Activated T-helper 1 cell treated with anti-CD3 and anti-CD28 coated beads, Interleukin-12 subunit alpha, Interleukin-12 subunit beta, Interleukin-2, Interleukin-4 antibody, amounts not matched to agents 30 ng/mL and 10 ng/mL and 1 ng/mL, durations not matched to agents 14 hours and 24 hours and 36 hours (primary cell): ENCODE measurements around the gene ZC3H6. TPM values are rescaled to one million over a fixed set of nuclear protein-coding genes. Genes with fewer than 3 reads are reported as not detected.
"Not testable (repeated sequence)": the region's sequence is repeated elsewhere in the genome, so short reads cannot be mapped to it uniquely, and the experiment has no call there.

ENCODE experiments used
- DNase-seq: peaks from one replicate; pipeline ENCODE4 v3.0.0; 2021; ENCODE audit warnings: low spot score
- H3K27ac Mint-ChIP-seq: one replicate; pipeline ENCODE4 v1.8.0; 2021; ENCODE audit warnings: mild to moderate bottlenecking, mixed read lengths
- H3K27me3 Mint-ChIP-seq: one replicate; pipeline ENCODE4 v1.8.0; 2022; ENCODE audit warnings: mild to moderate bottlenecking, moderate library complexity, mixed read lengths; ENCODE audit not compliant: insufficient read depth
- H3K36me3 Mint-ChIP-seq: one replicate; pipeline ENCODE4 v1.8.0; 2021; ENCODE audit warnings: low read depth, mixed read lengths
- H3K4me1 Mint-ChIP-seq: one replicate; pipeline ENCODE4 v1.8.0; 2021; ENCODE audit warnings: low read depth, mixed read lengths
- H3K4me3 Mint-ChIP-seq: one replicate; pipeline ENCODE4 v1.8.0; 2021; ENCODE audit warnings: mild to moderate bottlenecking, moderate library complexity, mixed read lengths
- H3K9me3 Mint-ChIP-seq: one replicate; pipeline ENCODE4 v1.8.0; 2021; ENCODE audit warnings: mixed read lengths
- intact Hi-C: fragments of 100-400 bp; cut with micrococcal nuclease; formaldehyde crosslinking; loops from one replicate; pipeline ENCODE4 v1.15.1; 2024
- total RNA-seq: library from RNA; stranded (reverse); gene quantifications from 2 replicates; pipeline ENCODE4 v1.2.3, GENCODE V29; 2022

The ZC3H6 gene
- total RNA-seq, 1 donor from 2014 or later, result 4.3 TPM

DNA sequence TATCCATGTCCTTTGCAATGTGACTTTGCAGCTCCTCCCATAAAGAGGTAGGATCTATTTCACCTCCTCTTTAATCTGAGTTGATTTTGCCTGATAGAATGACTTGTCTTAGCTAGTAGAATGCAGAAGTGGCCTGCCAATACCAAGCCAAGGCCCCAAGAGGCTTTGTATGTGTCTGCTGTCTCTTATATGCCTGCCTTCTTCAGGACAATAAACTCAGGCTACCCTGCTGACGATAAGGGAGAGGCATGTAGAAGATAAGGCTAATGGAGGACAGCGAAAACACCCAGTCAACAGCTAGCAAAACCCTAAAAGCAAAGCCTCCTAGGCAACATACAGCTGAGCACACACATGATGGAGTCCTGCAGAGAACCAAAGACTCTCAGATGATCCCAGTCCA lies 18.7 kb upstream of the ZC3H6 start:
- peaks cover 32% of the 10 kb centered on the region for H3K4me1 Mint-ChIP-seq
- H3K36me3 Mint-ChIP-seq, result peaks cover 7% of the 10 kb centered on the region
- intact Hi-C loops, result loop anchor here (5.0 to 10.0 kb wide), 3 partner anchors 226 to 508 kb away; partner anchors contain the start of genes CKAP2L, SLC20A1 and TTL
- H3K4me3 Mint-ChIP-seq, result no peak overlapping the region
- H3K27me3 Mint-ChIP-seq, result no peaks in the 10 kb centered on the region
- DNase-seq, result no peak
- H3K9me3 Mint-ChIP-seq, result no peaks in the 10 kb centered on the region
- H3K27ac Mint-ChIP-seq, result no peak overlapping the region

DNA sequence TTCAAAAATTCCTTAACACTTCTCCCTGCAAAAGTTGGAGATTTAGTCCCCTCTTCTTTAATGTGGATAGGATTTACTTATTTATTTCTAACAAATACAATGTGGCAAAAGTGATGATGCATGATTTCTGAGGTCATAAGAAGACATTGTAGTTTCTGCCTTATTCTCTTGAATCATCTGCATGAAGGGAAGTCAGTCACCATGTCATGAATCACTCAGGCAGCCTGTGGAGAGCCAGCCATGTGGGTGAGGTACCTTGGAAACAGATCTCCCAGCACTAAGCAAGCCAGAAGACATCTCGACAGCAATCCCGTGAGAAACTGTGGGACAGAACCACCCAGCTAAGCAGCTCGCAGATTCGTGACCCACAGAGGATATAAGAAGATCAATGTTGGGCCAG lies 17.8 kb upstream of the ZC3H6 start:
- no peak overlapping the region for H3K4me3 Mint-ChIP-seq
- DNase-seq, result no peak
- intact Hi-C loops, result loop anchor here (5.0 to 10.0 kb wide), 3 partner anchors 225 to 507 kb away; partner anchors contain the start of genes CKAP2L, SLC20A1 and TTL
- H3K27ac Mint-ChIP-seq, result no peak overlapping the region
- peaks cover 32% of the 10 kb centered on the region for H3K4me1 Mint-ChIP-seq
- no peaks in the 10 kb centered on the region for H3K27me3 Mint-ChIP-seq
- H3K9me3 Mint-ChIP-seq, result peaks cover 1% of the 10 kb centered on the region
- H3K36me3 Mint-ChIP-seq, result peaks cover 7% of the 10 kb centered on the region

DNA sequence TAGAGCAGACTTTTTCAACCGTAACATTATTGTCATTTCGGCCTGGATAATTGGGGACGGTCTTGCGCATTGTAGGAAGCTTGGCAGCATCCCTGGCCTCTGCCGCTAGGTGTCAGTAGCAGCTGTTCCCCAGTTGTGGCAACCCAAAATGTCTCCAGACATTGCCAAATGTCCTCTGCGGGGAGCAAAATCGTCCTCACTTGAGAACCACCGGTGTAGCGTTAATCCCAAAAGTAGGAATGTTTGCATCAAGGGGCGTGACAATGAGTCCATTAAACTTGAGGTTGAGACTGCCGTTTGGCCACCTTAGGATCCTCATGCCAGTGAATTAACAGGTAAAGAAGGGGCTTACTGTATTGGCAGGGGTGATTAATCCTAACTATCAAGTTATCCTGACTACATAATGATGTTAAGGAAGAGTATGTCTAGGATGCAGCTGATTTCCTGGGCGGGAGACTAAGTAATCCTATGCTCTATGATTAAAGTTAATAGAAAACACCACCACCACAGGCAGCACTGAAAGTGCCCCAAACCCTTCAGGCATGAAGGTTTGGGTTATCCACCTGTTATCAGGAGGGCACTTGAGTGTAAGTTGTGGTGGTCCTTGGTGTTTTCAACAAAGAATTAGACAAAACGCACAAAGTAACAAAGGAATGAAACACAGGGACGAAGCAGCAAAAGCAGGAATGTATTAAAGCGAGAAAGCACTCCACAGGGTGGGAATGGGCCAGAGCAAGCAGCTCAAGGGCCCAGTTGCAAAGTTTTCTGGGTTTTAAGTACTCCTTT lies 15.7 kb upstream of the ZC3H6 start:
- peak overlapping the region; percentile 43 for H3K4me3 Mint-ChIP-seq
- DNase-seq, result peak; percentile 74
- peaks cover 26% of the 10 kb centered on the region for H3K4me1 Mint-ChIP-seq
- H3K36me3 Mint-ChIP-seq, result no peaks in the 10 kb centered on the region
- peaks cover 6% of the 10 kb centered on the region for H3K9me3 Mint-ChIP-seq
- no peak overlapping the region for H3K27ac Mint-ChIP-seq
- intact Hi-C loops, result loop anchor here (1.0 to 10.0 kb wide), 5 partner anchors 16 to 505 kb away; partner anchors contain the start of genes CKAP2L, SLC20A1, TTL and ZC3H6
- H3K27me3 Mint-ChIP-seq, result peaks cover 8% of the 10 kb centered on the region

DNA sequence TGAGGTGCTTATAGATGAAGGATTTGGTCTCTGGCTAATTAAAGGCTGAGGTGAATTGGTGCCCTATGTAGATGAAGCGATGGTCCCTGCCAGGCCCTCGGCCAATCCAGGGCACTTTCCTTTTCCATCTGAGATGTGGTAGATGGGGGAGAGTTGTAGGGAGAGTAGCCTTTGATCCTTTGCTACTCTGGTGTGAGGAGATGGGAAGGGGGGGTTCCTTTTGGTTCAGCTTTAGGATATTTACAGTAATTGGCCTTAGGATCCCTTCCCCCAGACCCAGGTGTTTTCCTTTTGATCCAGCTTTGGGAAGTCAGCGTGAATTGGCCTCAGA lies 15.1 kb upstream of the ZC3H6 start:
- intact Hi-C loops, result no loop called here
- Mint-ChIP-seq H3K27ac (no peak overlapping the region), H3K27me3 (peaks cover 8% of the 10 kb centered on the region), H3K4me1 (peaks cover 26% of the 10 kb centered on the region), H3K9me3 (peaks cover 6% of the 10 kb centered on the region), H3K36me3 (no peaks in the 10 kb centered on the region), H3K4me3 (no peak overlapping the region)
- DNase-seq, result no peak

DNA sequence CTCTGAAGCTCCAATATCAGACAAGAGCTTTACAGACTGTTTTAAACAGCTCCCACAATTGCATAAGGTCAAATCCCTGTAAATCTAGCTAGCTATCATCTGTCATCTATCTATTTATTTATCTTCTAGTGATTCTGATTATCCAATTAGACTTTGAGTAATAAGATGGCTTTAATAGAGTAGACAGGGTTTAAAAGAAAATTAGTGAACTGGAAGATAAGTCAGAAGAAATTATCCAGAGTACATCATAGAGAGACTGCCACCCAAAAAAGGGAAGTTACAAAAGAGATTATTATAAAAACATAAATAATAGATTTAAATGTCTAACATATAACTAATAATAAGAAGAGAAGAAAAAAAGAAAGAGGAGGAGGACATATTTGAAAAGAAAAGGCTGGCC lies 12.5 kb upstream of the ZC3H6 start:
- intact Hi-C loops, result no loop called here
- no peak overlapping the region for H3K4me3 Mint-ChIP-seq
- H3K9me3 Mint-ChIP-seq, result peaks cover 6% of the 10 kb centered on the region
- peaks cover 16% of the 10 kb centered on the region for H3K4me1 Mint-ChIP-seq
- no peaks in the 10 kb centered on the region for H3K36me3 Mint-ChIP-seq
- no peak for DNase-seq
- peaks cover 14% of the 10 kb centered on the region for H3K27me3 Mint-ChIP-seq
- no peak overlapping the region for H3K27ac Mint-ChIP-seq

DNA sequence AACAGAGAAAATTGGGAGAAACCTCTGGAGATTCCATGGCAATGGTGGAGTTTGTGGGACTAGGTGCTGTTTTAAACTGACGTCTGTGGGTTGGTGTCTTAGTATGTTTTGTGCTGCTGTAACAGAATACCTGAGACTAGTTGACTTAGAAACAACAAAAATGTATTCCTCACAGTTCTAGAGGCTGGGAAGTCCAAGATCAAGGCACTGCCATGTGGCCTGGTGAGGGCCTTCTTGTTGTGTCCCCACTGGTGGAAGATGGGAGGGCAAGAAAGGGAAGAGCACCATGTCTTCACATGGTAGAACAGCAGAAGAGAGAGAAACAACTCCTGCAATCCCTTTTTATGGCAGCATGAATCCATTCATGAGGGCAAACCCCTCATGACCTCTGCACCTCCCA lies 6.8 kb upstream of the ZC3H6 start:
- DNase-seq, result no peak

DNA sequence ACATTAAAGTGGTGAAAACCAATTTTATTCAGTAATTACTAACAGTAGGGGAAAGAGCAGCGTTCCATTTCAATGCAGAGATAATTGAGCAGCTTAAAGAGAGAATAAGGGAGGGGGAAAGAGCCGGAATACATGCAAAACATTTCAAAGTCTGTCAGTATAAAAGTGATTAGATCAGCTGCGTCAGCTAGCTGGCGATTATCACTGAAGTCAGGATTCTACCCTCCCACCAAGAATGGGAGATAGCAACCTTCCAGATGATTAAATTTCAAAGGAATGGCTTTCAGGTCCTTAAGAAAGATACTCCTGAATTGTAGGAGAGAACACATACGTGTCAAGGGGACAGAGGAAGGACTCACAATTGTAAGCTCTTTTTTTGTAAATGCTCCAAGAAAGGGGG lies 2.7 kb upstream of the ZC3H6 start:
- Mint-ChIP-seq H3K36me3 (peaks cover 6% of the 10 kb centered on the region), H3K27me3 (peaks cover 2% of the 10 kb centered on the region), H3K9me3 (peaks cover 4% of the 10 kb centered on the region), H3K4me1 (peaks cover 9% of the 10 kb centered on the region), H3K27ac (no peak overlapping the region), H3K4me3 (peak overlapping the region; percentile 7)
- intact Hi-C loops, result loop anchor here (10.0 kb wide), 1 partner anchor 902 kb away; the partner anchor contains the start of gene PSD4
- no peak for DNase-seq

More for the DNA sequence above, 6.8 kb upstream of the ZC3H6 start:
- intact Hi-C loops, result no loop called here
- peaks cover 2% of the 10 kb centered on the region for H3K36me3 Mint-ChIP-seq
- no peaks in the 10 kb centered on the region for H3K4me1 Mint-ChIP-seq
- H3K9me3 Mint-ChIP-seq, result peaks cover 4% of the 10 kb centered on the region
- H3K4me3 Mint-ChIP-seq, result no peak overlapping the region
- peaks cover 12% of the 10 kb centered on the region for H3K27me3 Mint-ChIP-seq
- no peak overlapping the region for H3K27ac Mint-ChIP-seq

DNA sequence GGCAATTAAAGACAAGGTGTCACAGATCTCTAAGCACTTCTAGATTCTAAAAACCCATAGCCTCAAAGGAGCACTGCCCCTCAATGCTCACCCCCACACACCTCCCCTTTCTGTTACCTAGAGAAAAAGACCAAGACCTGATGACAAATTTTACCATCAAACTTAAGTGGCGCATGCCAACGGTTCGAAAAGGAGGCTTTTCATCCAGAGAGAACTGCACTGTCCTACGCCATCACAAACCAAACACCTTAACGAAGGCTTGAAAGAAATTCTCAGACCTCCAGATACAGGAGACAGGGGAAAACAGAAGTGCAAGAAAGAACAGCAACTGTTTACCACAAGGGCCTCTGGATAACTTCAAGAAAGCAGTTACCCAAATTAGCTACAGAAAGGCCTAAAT lies 2.0 kb upstream of the ZC3H6 start:
- Mint-ChIP-seq H3K4me3 (no peak overlapping the region), H3K4me1 (peaks cover 13% of the 10 kb centered on the region), H3K27me3 (peaks cover 2% of the 10 kb centered on the region), H3K9me3 (peaks cover 4% of the 10 kb centered on the region), H3K27ac (no peak overlapping the region), H3K36me3 (peaks cover 7% of the 10 kb centered on the region)
- DNase-seq, result no peak
- intact Hi-C loops, result loop anchor here (10.0 kb wide), 1 partner anchor 901 kb away; the partner anchor contains the start of gene PSD4

DNA sequence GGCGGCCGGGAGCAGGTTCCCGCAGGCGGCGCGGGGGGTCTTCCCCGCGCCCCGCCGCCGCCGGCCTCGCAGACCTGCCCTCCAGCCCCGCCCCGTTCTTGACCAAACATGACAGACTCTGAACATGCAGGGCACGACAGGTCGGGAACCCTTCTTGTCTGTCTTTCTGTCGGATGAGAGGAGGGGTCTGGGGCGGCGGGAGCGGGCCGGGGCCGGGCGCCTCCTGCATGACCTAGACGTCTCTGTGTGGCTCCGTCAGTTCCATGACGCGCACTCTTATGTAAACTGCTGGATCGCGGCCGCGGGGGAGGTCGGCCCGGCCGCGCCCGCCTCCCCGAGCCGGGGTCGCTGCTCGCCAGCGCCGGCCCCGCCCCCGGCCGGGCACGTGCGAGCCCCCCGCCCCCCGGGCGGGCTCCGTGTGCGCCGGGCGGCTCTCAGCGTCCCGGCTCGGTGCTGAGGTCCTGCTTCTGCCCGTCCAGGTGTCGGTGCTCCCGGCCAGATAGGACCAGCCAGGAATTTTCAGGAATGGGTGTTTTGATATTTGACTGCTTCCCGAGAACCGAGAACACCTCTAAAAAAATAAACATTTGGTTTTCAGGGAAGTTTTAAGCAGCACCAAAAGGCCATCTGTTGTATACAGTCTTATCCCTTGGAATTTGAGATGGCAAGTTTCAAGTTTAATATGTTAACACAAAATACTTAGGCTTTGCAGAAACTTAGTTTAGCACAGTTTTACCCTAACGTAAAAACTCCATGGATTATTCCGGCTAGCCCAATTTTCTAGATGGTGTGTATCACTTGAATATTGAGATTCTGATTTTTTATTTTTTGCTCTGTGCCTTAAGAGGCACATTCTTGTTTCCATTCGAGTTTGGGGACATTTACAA lies 733 bp downstream of the ZC3H6 start:
- H3K27ac Mint-ChIP-seq, result peak overlapping the region; percentile 97
- peak; percentile 69 for DNase-seq
- peaks cover 2% of the 10 kb centered on the region for H3K27me3 Mint-ChIP-seq
- H3K36me3 Mint-ChIP-seq, result peaks cover 5% of the 10 kb centered on the region
- peak overlapping the region; percentile 91 for H3K4me3 Mint-ChIP-seq
- H3K9me3 Mint-ChIP-seq, result no peaks in the 10 kb centered on the region
- intact Hi-C loops, result loop anchor here (1.0 to 10.0 kb wide), 9 partner anchors 17 to 899 kb away; partner anchors contain the start of genes CHCHD5, POLR1B, PSD4 and TMEM87B
- H3K4me1 Mint-ChIP-seq, result peaks cover 13% of the 10 kb centered on the region

DNA sequence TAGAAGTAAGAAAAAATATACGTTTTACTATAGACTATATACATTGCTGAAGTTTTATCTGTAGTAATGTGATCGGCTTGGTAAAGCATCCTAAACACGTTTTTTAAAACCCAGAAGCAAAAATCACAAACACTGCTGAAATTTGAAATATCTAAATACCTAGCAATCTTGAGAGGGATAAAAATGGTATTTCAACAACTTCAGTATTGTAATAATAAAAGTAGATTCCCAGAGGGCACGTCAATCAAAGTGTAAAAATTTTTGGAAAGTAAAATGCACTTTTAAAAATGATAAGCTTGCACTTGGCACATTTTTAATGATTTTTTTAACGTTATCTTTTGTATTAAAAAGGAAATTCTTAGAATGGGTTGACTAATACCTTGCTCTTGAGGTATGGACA lies 1.6 kb downstream of the ZC3H6 start:
- no peak for DNase-seq
- intact Hi-C loops, result loop anchor here (1.0 to 10.0 kb wide), 2 partner anchors 222 to 898 kb away; partner anchors contain the start of genes PSD4 and TMEM87B
- Mint-ChIP-seq H3K27ac (no peak overlapping the region), H3K9me3 (no peaks in the 10 kb centered on the region), H3K36me3 (peaks cover 5% of the 10 kb centered on the region), H3K4me1 (peaks cover 13% of the 10 kb centered on the region), H3K27me3 (peaks cover 2% of the 10 kb centered on the region), H3K4me3 (no peak overlapping the region)

DNA sequence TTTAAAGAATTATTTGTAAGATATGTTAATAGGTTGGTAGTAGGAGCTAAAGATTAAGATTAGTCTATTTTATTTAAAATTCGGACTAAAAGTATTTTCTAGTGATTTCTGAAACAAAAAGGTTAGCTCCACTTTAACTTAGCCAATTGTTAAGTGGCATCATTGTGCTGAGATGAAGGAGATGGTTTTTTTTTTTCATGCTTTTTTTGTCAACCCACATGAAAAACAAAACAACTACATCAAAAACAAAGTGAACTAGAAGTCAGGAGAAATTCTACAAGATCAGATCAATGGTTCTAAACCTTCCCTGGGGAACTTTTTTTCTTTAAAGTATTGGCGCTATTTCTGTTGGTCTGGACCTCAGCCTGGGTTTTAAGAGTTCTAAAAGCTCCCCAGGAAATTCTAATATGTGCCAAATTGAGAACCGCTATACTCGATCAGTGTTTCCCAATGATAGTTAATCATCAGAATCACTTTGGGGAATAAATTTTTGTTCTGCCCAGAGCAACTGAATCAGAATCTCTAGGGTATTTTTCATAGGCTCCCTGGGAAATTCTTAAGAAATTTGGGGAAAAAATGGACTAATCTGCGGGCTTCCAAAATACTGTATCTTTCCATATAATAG lies 2.3 kb downstream of the ZC3H6 start:
- Mint-ChIP-seq H3K27ac (no peak overlapping the region), H3K27me3 (peaks cover 2% of the 10 kb centered on the region), H3K9me3 (no peaks in the 10 kb centered on the region), H3K4me3 (no peak overlapping the region), H3K4me1 (peaks cover 13% of the 10 kb centered on the region), H3K36me3 (peaks cover 5% of the 10 kb centered on the region)
- no peak for DNase-seq
- intact Hi-C loops, result loop anchor here (10.0 kb wide), 1 partner anchor 897 kb away; the partner anchor contains the start of gene PSD4

DNA sequence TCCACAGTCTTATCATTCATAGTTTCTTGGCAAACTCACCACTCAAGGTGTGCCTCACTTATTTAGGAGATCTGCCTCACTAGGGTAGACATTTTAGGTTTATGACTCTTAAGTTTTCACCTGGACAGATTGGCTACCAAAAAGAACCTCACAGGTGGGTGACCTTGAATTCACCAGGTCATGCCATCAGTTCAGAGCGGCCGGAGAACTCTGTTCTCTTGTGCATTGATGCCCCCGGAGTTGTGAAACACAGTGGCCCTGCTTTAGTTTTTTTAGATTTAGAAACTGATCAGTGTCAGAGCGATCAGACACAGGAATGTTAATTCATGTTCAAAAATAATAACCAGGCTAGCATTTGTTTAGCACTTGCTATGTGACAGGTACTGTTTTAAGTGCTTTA lies 6.7 kb downstream of the ZC3H6 start:
- H3K4me3 Mint-ChIP-seq, H3K36me3 Mint-ChIP-seq, H3K4me1 Mint-ChIP-seq, H3K27ac Mint-ChIP-seq, DNase-seq, H3K9me3 Mint-ChIP-seq, intact Hi-C loops, H3K27me3 Mint-ChIP-seq: not testable (repeated sequence)
